Measurements from ENCODE around the gene RCAN2. TPM values are rescaled to one million over a fixed set of nuclear protein-coding genes. Genes with fewer than 3 reads are reported as not detected.

RCAN2 gene
- total and polyA plus RNA-seq, 2 experiments from 2014 or later: 6.0 to 9.3 TPM

DNA sequence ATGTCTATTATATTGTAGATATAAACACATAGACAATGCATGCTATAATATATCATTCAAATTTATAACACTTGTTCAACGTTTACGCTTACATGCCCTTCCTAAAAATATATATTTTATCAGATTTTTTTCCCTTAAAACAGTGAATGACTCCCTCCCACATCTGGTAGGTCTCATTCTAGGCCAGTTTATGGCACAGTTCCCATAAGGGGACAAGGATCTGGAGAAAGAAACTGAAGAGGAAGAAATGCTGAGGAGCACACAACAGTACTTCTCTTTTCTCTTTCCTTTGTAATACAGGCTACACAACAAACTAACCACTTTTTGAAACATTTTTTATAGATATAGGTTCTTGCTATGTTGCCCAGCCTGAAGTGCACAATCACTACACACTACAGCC lies 48.6 kb upstream of the RCAN2 start (continued):
- TF ChIP-seq, protein P1, sequence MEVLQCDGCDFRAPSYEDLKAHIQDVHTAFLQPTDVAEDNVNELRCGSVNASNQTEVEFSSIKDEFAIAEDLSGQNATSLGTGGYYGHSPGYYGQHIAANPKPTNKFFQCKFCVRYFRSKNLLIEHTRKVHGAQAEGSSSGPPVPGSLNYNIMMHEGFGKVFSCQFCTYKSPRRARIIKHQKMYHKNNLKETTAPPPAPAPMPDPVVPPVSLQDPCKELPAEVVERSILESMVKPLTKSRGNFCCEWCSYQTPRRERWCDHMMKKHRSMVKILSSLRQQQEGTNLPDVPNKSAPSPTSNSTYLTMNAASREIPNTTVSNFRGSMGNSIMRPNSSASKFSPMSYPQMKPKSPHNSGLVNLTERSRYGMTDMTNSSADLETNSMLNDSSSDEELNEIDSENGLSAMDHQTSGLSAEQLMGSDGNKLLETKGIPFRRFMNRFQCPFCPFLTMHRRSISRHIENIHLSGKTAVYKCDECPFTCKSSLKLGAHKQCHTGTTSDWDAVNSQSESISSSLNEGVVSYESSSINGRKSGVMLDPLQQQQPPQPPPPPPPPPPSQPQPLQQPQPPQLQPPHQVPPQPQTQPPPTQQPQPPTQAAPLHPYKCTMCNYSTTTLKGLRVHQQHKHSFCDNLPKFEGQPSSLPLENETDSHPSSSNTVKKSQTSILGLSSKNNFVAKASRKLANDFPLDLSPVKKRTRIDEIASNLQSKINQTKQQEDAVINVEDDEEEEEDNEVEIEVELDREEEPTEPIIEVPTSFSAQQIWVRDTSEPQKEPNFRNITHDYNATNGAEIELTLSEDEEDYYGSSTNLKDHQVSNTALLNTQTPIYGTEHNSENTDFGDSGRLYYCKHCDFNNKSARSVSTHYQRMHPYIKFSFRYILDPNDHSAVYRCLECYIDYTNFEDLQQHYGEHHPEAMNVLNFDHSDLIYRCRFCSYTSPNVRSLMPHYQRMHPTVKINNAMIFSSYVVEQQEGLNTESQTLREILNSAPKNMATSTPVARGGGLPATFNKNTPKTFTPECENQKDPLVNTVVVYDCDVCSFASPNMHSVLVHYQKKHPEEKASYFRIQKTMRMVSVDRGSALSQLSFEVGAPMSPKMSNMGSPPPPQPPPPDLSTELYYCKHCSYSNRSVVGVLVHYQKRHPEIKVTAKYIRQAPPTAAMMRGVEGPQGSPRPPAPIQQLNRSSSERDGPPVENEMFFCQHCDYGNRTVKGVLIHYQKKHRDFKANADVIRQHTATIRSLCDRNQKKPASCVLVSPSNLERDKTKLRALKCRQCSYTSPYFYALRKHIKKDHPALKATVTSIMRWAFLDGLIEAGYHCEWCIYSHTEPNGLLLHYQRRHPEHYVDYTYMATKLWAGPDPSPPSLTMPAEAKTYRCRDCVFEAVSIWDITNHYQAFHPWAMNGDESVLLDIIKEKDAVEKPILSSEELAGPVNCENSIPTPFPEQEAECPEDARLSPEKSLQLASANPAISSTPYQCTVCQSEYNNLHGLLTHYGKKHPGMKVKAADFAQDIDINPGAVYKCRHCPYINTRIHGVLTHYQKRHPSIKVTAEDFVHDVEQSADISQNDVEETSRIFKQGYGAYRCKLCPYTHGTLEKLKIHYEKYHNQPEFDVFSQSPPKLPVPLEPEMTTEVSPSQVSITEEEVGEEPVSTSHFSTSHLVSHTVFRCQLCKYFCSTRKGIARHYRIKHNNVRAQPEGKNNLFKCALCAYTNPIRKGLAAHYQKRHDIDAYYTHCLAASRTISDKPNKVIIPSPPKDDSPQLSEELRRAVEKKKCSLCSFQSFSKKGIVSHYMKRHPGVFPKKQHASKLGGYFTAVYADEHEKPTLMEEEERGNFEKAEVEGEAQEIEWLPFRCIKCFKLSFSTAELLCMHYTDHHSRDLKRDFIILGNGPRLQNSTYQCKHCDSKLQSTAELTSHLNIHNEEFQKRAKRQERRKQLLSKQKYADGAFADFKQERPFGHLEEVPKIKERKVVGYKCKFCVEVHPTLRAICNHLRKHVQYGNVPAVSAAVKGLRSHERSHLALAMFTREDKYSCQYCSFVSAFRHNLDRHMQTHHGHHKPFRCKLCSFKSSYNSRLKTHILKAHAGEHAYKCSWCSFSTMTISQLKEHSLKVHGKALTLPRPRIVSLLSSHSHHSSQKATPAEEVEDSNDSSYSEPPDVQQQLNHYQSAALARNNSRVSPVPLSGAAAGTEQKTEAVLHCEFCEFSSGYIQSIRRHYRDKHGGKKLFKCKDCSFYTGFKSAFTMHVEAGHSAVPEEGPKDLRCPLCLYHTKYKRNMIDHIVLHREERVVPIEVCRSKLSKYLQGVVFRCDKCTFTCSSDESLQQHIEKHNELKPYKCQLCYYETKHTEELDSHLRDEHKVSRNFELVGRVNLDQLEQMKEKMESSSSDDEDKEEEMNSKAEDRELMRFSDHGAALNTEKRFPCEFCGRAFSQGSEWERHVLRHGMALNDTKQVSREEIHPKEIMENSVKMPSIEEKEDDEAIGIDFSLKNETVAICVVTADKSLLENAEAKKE (CRISPR knock-in tag; IDR thresholded peaks at IDR 0.05): no peak
- TF ChIP-seq CREB1 (CRISPR knock-in tag; IDR thresholded peaks at IDR 0.05; ENCODE audit: low read depth) (no peak), JUNB (IDR thresholded peaks at IDR 0.05; ENCODE audit: unreplicated experiment) (no peak)

DNA sequence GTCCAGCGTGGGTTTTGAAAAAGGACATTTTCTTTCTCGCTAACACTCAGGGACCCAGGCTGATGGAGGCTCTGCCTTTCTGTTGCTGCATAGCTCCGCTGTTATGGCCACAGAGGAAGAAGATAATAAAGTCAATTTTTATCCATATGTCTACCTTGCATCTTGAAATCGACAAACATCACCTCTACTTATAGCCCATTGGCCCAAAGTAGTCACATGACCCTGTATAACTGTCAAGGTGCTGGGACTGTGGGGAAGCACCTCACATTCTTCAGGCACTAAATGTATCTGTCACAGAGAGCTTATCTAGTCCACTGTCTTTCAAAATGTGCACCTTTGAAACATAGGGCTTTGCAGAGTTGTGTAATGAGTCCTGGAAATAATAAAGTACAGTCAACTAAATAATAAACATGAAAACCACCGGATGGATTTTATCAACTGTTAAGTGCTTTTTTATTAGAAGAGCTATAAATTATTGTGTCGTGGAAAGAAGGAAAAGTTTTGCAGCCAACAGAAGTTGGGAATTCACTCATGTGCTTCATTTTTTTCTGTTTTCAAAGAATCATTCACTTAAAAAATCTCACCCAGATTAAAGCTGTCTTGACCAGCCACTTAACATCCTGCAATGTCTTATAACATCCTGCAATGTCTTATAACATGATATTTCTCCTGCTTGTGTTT lies 47.7 kb upstream of the RCAN2 start:
- peaks cover 1% of the 10 kb centered on the region for H3K27me3 Mint-ChIP-seq (ENCODE audit: insufficient read depth, low read depth, poor library complexity)

More for the DNA sequence above, 47.7 kb upstream of the RCAN2 start:
- ATAC-seq (no peak), DNase-seq (ENCODE audit: low spot score) (no peak)
- Histone ChIP-seq H2AFZ (no peak overlapping the region), H4K20me1 (replicated peaks; ENCODE audit: insufficient read depth) (no peaks in the 10 kb centered on the region), H3K4me2 (no peak overlapping the region), H3K27ac (ENCODE audit: low read depth) (no peak overlapping the region), H3K4me1 (ENCODE audit: insufficient read depth) (peaks cover 8% of the 10 kb centered on the region; the same call in 1 of the 2 replicates), H3K4me3 (no peak overlapping the region), H3K36me3 (ENCODE audit: insufficient read depth) (0 out of 2 replicates have a peak, but pooled peaks cover 2% of the 10 kb centered on the region), H3K27me3 (ENCODE audit: insufficient read depth) (no peaks in the 10 kb centered on the region), H3F3A (replicated peaks; ENCODE audit: low read depth) (no peaks in the 10 kb centered on the region), H3K79me2 (replicated peaks; ENCODE audit: insufficient read depth) (no peaks in the 10 kb centered on the region), H3K9me2 (ENCODE audit: insufficient read depth) (no peaks in the 10 kb centered on the region)
- TF ChIP-seq EZH2 (IDR thresholded peaks at IDR 0.05; ENCODE audit: low read depth, unreplicated experiment) (no peak), POLR2AphosphoS5 (IDR thresholded peaks at IDR 0.05; ENCODE audit: low read depth) (no peak), NANOG (IDR thresholded peaks at IDR 0.05; ENCODE audit: borderline replicate concordance) (no peak), STAT1 (IDR thresholded peaks at IDR 0.05; ENCODE audit: unreplicated experiment) (no peak), JUNB (IDR thresholded peaks at IDR 0.05; ENCODE audit: unreplicated experiment) (no peak)
- TF ChIP-seq, protein P1 (CRISPR knock-in tag; IDR thresholded peaks at IDR 0.05): no peak
- peaks cover 4% of the 10 kb centered on the region; the same call in 2 of the 3 replicates for H3K36me3 Mint-ChIP-seq (ENCODE audit: low read depth)
- H3K4me3 Mint-ChIP-seq: no peak overlapping the region
- H3K27ac Mint-ChIP-seq: no peak overlapping the region
- peaks cover 8% of the 10 kb centered on the region for H3K4me1 Mint-ChIP-seq
- H3K9me3 Mint-ChIP-seq: peaks cover 5% of the 10 kb centered on the region
